NAMALWA (cell line): ENCODE results near the gene NTN5.
"Not testable (repeated sequence)": the region's sequence is repeated elsewhere in the genome, so short reads cannot be mapped to it uniquely, and the experiment has no call there.

Source experiments
- DNase-seq: peaks from one replicate; pipeline ENCODE4 v3.0.0-alpha.2; 2015; ENCODE audit warnings: low spot score

The NTN5 gene

GRCh38 chr19:48672994-48673393 is at the start of gene NTN5:
Gene NTN5, minus strand, starts transcription at chr19:48673017. Its CDS starts 2,031 bp downstream, at chr19:48670986.
- no peak for DNase-seq

- no peak for DNase-seq
These were observed 49.4 kb upstream of the NTN5 start for GRCh38 chr19:48722196-48722708.

- DNase-seq, result peak; percentile 98
These were observed 47.9 kb upstream of the NTN5 start for GRCh38 chr19:48720613-48721296.

GRCh38 chr19:48720251-48720612 is 47.4 kb upstream of the NTN5 start:
- DNase-seq, result no peak

- DNase-seq, result no peak
These were observed 46.7 kb upstream of the NTN5 start, which contains the start of gene MAMSTR for GRCh38 chr19:48719263-48720171. Gene MAMSTR, minus strand, starts transcription at chr19:48719725. Its CDS starts 694 bp downstream, at chr19:48719031.

- no peak for DNase-seq
These were observed 46.0 kb upstream of the NTN5 start for GRCh38 chr19:48718711-48719231.

GRCh38 chr19:48718106-48718505 is 45.3 kb upstream of the NTN5 start:
- DNase-seq, result not testable (repeated sequence)

- DNase-seq, result no peak
These were observed 43.9 kb upstream of the NTN5 start for GRCh38 chr19:48716562-48717291.

GRCh38 chr19:48715681-48716171 is 42.9 kb upstream of the NTN5 start:
- no peak for DNase-seq

- DNase-seq, result no peak
These were observed 42.2 kb upstream of the NTN5 start for GRCh38 chr19:48714759-48715675.

GRCh38 chr19:48713864-48714755 is 41.3 kb upstream of the NTN5 start:
- peak; percentile 99 for DNase-seq

GRCh38 chr19:48713041-48713863 is 40.4 kb upstream of the NTN5 start:
- peak; percentile 47 for DNase-seq

GRCh38 chr19:48711106-48711662 is 38.4 kb upstream of the NTN5 start:
- DNase-seq, result no peak

- no peak for DNase-seq
These were observed 35.7 kb upstream of the NTN5 start for GRCh38 chr19:48708471-48708870.

GRCh38 chr19:48705431-48705830 is 32.6 kb upstream of the NTN5 start:
- DNase-seq, result no peak

- no peak for DNase-seq
These were observed 30.5 kb upstream of the NTN5 start for GRCh38 chr19:48703316-48703715.

GRCh38 chr19:48702701-48703100 is 29.9 kb upstream of the NTN5 start:
- DNase-seq, result no peak

- no peak for DNase-seq
These were observed 25.2 kb upstream of the NTN5 start for GRCh38 chr19:48698046-48698445.
